ENCODE measurements around the gene CLDN11.

DNA sequence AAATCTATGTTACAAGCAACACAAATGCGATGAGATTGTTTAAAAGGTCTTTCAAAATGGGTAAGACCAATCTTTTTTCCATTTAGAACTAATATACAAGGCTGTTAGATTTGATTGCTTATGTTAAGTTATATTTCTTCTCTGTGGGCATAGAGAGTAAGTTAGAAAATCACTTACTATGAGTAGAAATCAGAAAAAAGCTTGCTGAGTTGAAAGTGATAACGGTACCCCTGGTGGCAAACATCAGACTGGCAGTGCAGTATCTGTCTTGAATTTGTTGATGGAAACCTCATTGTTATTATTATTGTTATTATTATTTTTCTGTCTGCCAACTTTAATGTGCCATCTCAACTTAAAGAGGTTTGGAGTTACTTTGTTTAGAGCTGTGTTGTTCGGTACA is 12.4 kb downstream of the CLDN11 start:
- TF ChIP-seq, protein P1, sequence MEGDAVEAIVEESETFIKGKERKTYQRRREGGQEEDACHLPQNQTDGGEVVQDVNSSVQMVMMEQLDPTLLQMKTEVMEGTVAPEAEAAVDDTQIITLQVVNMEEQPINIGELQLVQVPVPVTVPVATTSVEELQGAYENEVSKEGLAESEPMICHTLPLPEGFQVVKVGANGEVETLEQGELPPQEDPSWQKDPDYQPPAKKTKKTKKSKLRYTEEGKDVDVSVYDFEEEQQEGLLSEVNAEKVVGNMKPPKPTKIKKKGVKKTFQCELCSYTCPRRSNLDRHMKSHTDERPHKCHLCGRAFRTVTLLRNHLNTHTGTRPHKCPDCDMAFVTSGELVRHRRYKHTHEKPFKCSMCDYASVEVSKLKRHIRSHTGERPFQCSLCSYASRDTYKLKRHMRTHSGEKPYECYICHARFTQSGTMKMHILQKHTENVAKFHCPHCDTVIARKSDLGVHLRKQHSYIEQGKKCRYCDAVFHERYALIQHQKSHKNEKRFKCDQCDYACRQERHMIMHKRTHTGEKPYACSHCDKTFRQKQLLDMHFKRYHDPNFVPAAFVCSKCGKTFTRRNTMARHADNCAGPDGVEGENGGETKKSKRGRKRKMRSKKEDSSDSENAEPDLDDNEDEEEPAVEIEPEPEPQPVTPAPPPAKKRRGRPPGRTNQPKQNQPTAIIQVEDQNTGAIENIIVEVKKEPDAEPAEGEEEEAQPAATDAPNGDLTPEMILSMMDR (conservative IDR thresholded peaks at IDR 0.05; ENCODE audit: low read length) = peak; percentile 35; the same call in 1 of the 2 replicates
- TF ChIP-seq EZH2phosphoT487 (IDR thresholded peaks at IDR 0.05; ENCODE audit: borderline replicate concordance, low read depth, low read length) = no peak

Data from OCI-LY7 (cell line).